ENCODE data around the gene DDX5. TPM values are rescaled to one million over a fixed set of nuclear protein-coding genes. Genes with fewer than 3 reads are reported as not detected.
"Not testable (repeated sequence)": the region's sequence is repeated elsewhere in the genome, so short reads cannot be mapped to it uniquely, and the experiment has no call there.

Gene DDX5
- total RNA-seq, 1 experiment from 2014 or later = 869 TPM

DNA sequence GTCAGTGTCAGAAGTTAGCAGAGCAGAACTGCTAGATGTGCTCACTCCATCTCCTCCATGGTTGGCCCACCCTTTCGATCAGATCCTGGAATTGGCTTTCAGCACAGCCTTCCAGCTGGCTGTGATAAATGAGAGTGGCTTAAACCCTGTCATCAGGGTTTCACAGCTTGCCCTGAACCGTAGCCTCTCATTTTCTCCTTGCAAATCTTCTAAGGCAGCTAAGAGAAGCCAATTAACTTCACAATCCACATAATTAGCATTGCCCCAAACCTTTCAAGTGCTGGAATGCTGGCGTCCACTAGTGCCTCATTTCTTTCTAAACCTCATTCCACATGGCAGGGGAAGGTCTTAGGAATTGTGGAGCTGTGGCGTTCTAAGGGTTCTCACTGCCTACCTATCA lies 35.5 kb downstream of the DDX5 start:
- no peaks in the 10 kb centered on the region for H4K20me1 ChIP-seq (ENCODE audit: control insufficient read depth, insufficient read depth, insufficient read length)
- H2BK12ac ChIP-seq (ENCODE audit: insufficient read length, low read depth, low read length) = no peak overlapping the region
- H2BK15ac ChIP-seq (ENCODE audit: low read depth, low read length) = no peak overlapping the region
- no peak overlapping the region for H3K23ac ChIP-seq (ENCODE audit: insufficient read length, low read depth, low read length)
- H3K27me3 Mint-ChIP-seq (ENCODE audit: low read depth) = no peaks in the 10 kb centered on the region
- no peak overlapping the region for H3K9ac ChIP-seq (ENCODE audit: extremely low read depth, insufficient read length, low read length)
- H2AFZ ChIP-seq (ENCODE audit: low read length) = no peak overlapping the region
- WGBS (ENCODE audit: extremely low coverage, insufficient read length, low lambda C conversion rate) = no CpG with 5 or more reads among the region's 4 CpGs
- H2BK20ac ChIP-seq (ENCODE audit: low read depth, low read length, poor library complexity, severe bottlenecking) = no peak overlapping the region
- H3K18ac ChIP-seq (ENCODE audit: insufficient read length, low read depth, low read length) = no peak overlapping the region
- no peaks in the 10 kb centered on the region for H3K27me3 ChIP-seq (ENCODE audit: insufficient read depth, low read length)
- H3T11ph ChIP-seq (ENCODE audit: low read length) = no peak overlapping the region
- no peak overlapping the region for H3K14ac ChIP-seq (ENCODE audit: insufficient read depth, low read length)
- H2BK120ac ChIP-seq (ENCODE audit: low read depth, low read length, poor library complexity, severe bottlenecking) = no peak overlapping the region
- H3K23me2 ChIP-seq (ENCODE audit: insufficient read length, low read depth, low read length, poor library complexity, severe bottlenecking) = no peaks in the 10 kb centered on the region
- no peak overlapping the region for H3K27ac ChIP-seq (ENCODE audit: insufficient read length, low read depth, low read length)
- peak overlapping the region in 2 of 3 experiments; percentile 34 to 61; a peak in 4 of 7 replicates for H3K27ac Mint-ChIP-seq
- no peak overlapping the region for H3K4ac ChIP-seq (ENCODE audit: low read depth, low read length)
- H3K79me2 ChIP-seq (ENCODE audit: insufficient read depth, low read length) = no peaks in the 10 kb centered on the region
- no peak for DNase-seq
- H3K4me1 Mint-ChIP-seq = peaks cover 11 to 13% of the 10 kb centered on the region in 2 experiments
- TF ChIP-seq, protein P1, sequence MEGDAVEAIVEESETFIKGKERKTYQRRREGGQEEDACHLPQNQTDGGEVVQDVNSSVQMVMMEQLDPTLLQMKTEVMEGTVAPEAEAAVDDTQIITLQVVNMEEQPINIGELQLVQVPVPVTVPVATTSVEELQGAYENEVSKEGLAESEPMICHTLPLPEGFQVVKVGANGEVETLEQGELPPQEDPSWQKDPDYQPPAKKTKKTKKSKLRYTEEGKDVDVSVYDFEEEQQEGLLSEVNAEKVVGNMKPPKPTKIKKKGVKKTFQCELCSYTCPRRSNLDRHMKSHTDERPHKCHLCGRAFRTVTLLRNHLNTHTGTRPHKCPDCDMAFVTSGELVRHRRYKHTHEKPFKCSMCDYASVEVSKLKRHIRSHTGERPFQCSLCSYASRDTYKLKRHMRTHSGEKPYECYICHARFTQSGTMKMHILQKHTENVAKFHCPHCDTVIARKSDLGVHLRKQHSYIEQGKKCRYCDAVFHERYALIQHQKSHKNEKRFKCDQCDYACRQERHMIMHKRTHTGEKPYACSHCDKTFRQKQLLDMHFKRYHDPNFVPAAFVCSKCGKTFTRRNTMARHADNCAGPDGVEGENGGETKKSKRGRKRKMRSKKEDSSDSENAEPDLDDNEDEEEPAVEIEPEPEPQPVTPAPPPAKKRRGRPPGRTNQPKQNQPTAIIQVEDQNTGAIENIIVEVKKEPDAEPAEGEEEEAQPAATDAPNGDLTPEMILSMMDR (conservative IDR thresholded peaks at IDR 0.05) = no peak
- no peak overlapping the region for H2BK5ac ChIP-seq (ENCODE audit: insufficient read length, low read length)
- no peaks in the 10 kb centered on the region for H3K9me3 ChIP-seq (ENCODE audit: control insufficient read depth, low read depth, low read length)
- H3K79me1 ChIP-seq (ENCODE audit: insufficient read depth, low read depth, low read length, poor library complexity, severe bottlenecking) = no peaks in the 10 kb centered on the region
- H3K56ac ChIP-seq (ENCODE audit: insufficient read length, low read depth, low read length) = no peak overlapping the region
- no peak overlapping the region for H4K91ac ChIP-seq (ENCODE audit: insufficient read length, low read depth, low read length)
- no peak overlapping the region for H3K4me2 ChIP-seq (ENCODE audit: insufficient read depth, insufficient read length, low read length)
- no peak overlapping the region for H4K8ac ChIP-seq (replicated peaks; ENCODE audit: insufficient read length, low read depth, low read length)
- H3K4me3 Mint-ChIP-seq = no peak overlapping the region; a peak in 1 of 5 replicates
- H2AK5ac ChIP-seq (ENCODE audit: insufficient read length, low read length) = no peak overlapping the region
- H3K36me3 Mint-ChIP-seq (ENCODE audit: insufficient read depth in 1 of 3, low read depth in 3 of 3) = no peaks in the 10 kb centered on the region; a peak in 1 of 7 replicates
- H4K5ac ChIP-seq (ENCODE audit: insufficient read length, low read depth, low read length) = no peak overlapping the region
- H3K9me3 Mint-ChIP-seq = no peaks in the 10 kb centered on the region; a peak in 1 of 5 replicates
- peaks cover 4% of the 10 kb centered on the region; the same call in 1 of the 2 replicates for H3K4me1 ChIP-seq (ENCODE audit: insufficient read depth, low read length)

GRCh38 chr17:64466834-64467233 lies 39.3 kb downstream of the DDX5 start:
- H3K23me2 ChIP-seq (ENCODE audit: insufficient read length, low read depth, low read length, poor library complexity, severe bottlenecking); H3K9me3 Mint-ChIP-seq; H3K79me1 ChIP-seq (ENCODE audit: insufficient read depth, low read depth, low read length, poor library complexity, severe bottlenecking); H3K27me3 ChIP-seq (ENCODE audit: insufficient read depth, low read length); H3T11ph ChIP-seq (ENCODE audit: low read length); H3K4me3 Mint-ChIP-seq; H2AK5ac ChIP-seq (ENCODE audit: insufficient read length, low read length); H3K4me2 ChIP-seq (ENCODE audit: insufficient read depth, insufficient read length, low read length); H3K27ac Mint-ChIP-seq; H3K56ac ChIP-seq (ENCODE audit: insufficient read length, low read depth, low read length); H2BK15ac ChIP-seq (ENCODE audit: low read depth, low read length); H3K23ac ChIP-seq (ENCODE audit: insufficient read length, low read depth, low read length); H3K27ac ChIP-seq (ENCODE audit: insufficient read length, low read depth, low read length); H3K14ac ChIP-seq (ENCODE audit: insufficient read depth, low read length); DNase-seq; H4K8ac ChIP-seq (replicated peaks; ENCODE audit: insufficient read length, low read depth, low read length); H2BK5ac ChIP-seq (ENCODE audit: insufficient read length, low read length); H4K5ac ChIP-seq (ENCODE audit: insufficient read length, low read depth, low read length); H3K4me1 ChIP-seq (ENCODE audit: insufficient read depth, low read length); H2BK20ac ChIP-seq (ENCODE audit: low read depth, low read length, poor library complexity, severe bottlenecking); H2BK12ac ChIP-seq (ENCODE audit: insufficient read length, low read depth, low read length); H3K4ac ChIP-seq (ENCODE audit: low read depth, low read length); H3K36me3 Mint-ChIP-seq (ENCODE audit: insufficient read depth in 1 of 3, low read depth in 3 of 3); H2AFZ ChIP-seq (ENCODE audit: low read length); H3K18ac ChIP-seq (ENCODE audit: insufficient read length, low read depth, low read length); H4K91ac ChIP-seq (ENCODE audit: insufficient read length, low read depth, low read length); H3K9me3 ChIP-seq (ENCODE audit: control insufficient read depth, low read depth, low read length); H3K9ac ChIP-seq (ENCODE audit: extremely low read depth, insufficient read length, low read length); H3K27me3 Mint-ChIP-seq (ENCODE audit: low read depth); H4K20me1 ChIP-seq (ENCODE audit: control insufficient read depth, insufficient read depth, insufficient read length); H3K79me2 ChIP-seq (ENCODE audit: insufficient read depth, low read length); H2BK120ac ChIP-seq (ENCODE audit: low read depth, low read length, poor library complexity, severe bottlenecking): not testable (repeated sequence)
- WGBS (ENCODE audit: extremely low coverage, insufficient read length, low lambda C conversion rate) = no CpG with 5 or more reads among the region's 1 CpG
- peaks cover 11 to 13% of the 10 kb centered on the region in 2 experiments for H3K4me1 Mint-ChIP-seq
